Right atrium auricular region (tissue), 2 donors: ENCODE measurements around the gene ALDH1L1. TPM values are rescaled to one million over a fixed set of nuclear protein-coding genes. Genes with fewer than 3 reads are reported as not detected.

ENCODE experiments used
- DNase-seq: peaks from one replicate; pipeline ENCODE4 v3.0.0-alpha.2; 2019; ENCODE audit warnings: low spot score
- H3K27ac ChIP-seq, 2 donors: fragments of 200-600 bp; sonication (generic); 1 replicate in 1 of 2; 2 replicates in 1 of 2; pipeline ENCODE4 v1.5.1; 2016 to 2019
- H3K27me3 ChIP-seq, 2 donors: fragments of 200-600 bp; sonication (generic); one replicate each; pipeline versions ENCODE4 v1.5.1 to v1.6.0; 2017 to 2019
- H3K36me3 ChIP-seq: fragments of 200-600 bp; sonication (generic); one replicate; pipeline ENCODE4 v1.5.1; 2016
- H3K4me1 ChIP-seq, 2 donors: fragments of 200-600 bp; sonication (generic); one replicate each; pipeline versions ENCODE4 v1.5.1 to v1.6.0; 2017 to 2019
- H3K4me3 ChIP-seq, 2 donors: fragments of 200-600 bp; sonication (generic); 1 replicate in 1 of 2; 2 replicates in 1 of 2; pipeline ENCODE4 v1.5.1; 2017 to 2019; ENCODE audit warnings: mild to moderate bottlenecking in 1 of 2, moderate library complexity in 1 of 2
- H3K9me3 ChIP-seq, 2 donors: fragments of 200-600 bp; sonication (generic); one replicate each; pipeline ENCODE4 v1.5.1; 2019
- total RNA-seq, 2 donors: library from RNA; depleted of rRNA; stranded (reverse); fragments of >200 nt; gene quantifications; one replicate each; pipeline ENCODE4 v1.1.0, GENCODE V29; 2016
- TF ChIP-seq, protein P1 (sequence below), 2 donors: fragments of 200-600 bp; sonication (generic); IDR thresholded peaks; one replicate each; pipeline ENCODE4 v1.5.1; 2019; ENCODE audit warnings: antibody characterized with exemption in 2 of 2

The ALDH1L1 gene
- total RNA-seq, 2 donors from 2014 or later, result 13.7 to 24.0 TPM

DNA sequence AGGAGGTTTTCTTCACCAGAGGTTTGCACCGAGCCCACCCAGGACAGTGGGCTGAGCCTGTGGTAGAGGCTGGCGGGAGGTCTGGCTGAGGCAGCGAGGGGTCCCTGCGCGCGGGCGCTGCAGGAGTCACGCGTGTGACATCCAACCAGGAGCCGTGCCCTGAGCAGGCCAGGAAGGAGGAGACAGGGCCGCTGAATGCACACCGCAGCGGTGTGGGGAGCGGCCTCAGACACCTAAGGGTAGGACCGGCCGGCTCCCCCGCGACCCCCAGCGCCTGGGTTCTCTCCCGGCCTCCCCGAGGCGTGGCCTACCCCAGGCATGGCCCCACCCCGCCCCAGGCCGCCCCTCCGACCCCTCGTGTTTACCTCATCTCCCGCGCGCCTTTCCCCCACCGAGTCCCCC lies 96.9 kb downstream of the ALDH1L1 start:
- TF ChIP-seq, protein P1, sequence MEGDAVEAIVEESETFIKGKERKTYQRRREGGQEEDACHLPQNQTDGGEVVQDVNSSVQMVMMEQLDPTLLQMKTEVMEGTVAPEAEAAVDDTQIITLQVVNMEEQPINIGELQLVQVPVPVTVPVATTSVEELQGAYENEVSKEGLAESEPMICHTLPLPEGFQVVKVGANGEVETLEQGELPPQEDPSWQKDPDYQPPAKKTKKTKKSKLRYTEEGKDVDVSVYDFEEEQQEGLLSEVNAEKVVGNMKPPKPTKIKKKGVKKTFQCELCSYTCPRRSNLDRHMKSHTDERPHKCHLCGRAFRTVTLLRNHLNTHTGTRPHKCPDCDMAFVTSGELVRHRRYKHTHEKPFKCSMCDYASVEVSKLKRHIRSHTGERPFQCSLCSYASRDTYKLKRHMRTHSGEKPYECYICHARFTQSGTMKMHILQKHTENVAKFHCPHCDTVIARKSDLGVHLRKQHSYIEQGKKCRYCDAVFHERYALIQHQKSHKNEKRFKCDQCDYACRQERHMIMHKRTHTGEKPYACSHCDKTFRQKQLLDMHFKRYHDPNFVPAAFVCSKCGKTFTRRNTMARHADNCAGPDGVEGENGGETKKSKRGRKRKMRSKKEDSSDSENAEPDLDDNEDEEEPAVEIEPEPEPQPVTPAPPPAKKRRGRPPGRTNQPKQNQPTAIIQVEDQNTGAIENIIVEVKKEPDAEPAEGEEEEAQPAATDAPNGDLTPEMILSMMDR (IDR thresholded peaks at IDR 0.05), result no peak
- no peak for DNase-seq

DNA sequence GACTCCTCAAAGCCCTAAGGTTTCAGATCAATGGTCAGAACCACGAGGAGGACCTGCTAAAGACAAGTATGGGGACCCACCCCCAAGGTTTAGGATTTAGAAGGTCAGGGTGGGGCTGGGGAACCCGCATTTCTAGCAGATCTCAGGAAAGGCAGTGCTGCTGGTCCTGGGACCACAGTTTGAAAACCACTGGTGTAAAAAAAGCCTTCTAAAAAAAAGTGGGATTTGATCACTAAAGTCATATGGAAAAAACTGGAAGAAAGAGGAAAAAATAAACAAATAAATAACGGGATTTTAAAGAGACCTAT lies 97.3 kb downstream of the ALDH1L1 start:
- H3K9me3 ChIP-seq, result no peaks in the 10 kb centered on the region
- H3K36me3 ChIP-seq, result no peaks in the 10 kb centered on the region
- peak overlapping the region; percentile 91 to 92 for H3K27ac ChIP-seq
- TF ChIP-seq, protein P1 (IDR thresholded peaks at IDR 0.05), result no peak
- no peaks in the 10 kb centered on the region for H3K27me3 ChIP-seq
- H3K4me3 ChIP-seq, result peak overlapping the region; percentile 77 to 92
- DNase-seq, result no peak
- peaks cover 0 to 25% of the 10 kb centered on the region in 2 donors for H3K4me1 ChIP-seq

More for the DNA sequence above, 96.9 kb downstream of the ALDH1L1 start:
- Histone ChIP-seq H3K36me3 (no peaks in the 10 kb centered on the region), H3K4me1 (peaks cover 0 to 25% of the 10 kb centered on the region in 2 donors), H3K9me3 (no peaks in the 10 kb centered on the region), H3K27me3 (no peaks in the 10 kb centered on the region), H3K27ac (peak overlapping the region; percentile 91 to 92), H3K4me3 (peak overlapping the region; percentile 77 to 92)

DNA sequence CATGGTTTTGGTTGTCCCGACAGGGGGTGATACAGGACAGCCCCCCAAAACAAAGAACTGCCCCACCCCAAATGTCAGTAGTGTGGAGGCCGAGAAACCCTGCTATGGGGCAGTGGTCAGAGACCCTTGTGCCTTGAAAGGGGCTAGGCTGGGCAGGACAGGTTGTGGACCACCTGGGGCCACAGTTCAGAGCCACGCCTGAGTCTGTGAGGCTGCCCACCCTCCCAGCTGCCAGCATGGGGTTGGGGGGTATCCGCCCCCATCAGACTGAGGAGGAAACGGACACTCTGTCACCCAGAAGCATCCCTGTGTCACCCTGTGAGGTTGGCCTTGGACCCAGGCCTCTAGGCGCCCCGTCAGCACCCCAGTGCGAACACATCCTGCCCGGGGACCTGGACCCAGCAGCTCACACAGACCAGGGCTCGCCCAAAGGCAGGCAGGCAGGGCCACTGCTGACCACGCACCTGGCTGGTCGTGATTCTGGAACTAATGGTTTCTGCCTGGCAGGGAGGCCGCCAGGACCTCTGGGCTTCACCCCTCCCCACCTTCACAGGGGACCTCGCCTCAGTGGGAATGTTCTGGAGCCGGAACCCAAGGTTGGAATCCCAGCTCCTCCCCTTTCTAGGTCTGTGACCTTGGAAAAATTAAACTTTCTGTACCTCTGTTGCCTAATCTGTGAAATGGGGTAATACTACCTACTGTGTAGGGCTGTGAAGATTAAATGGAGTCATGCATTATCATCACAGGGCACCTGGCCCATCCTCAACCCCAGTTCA lies 97.8 kb downstream of the ALDH1L1 start:
- no peak for DNase-seq
- no peak overlapping the region for H3K4me3 ChIP-seq
- H3K27me3 ChIP-seq, result no peaks in the 10 kb centered on the region
- H3K27ac ChIP-seq, result peak overlapping the region in 1 of 2 donors; percentile 92
- TF ChIP-seq, protein P1 (IDR thresholded peaks at IDR 0.05), result no peak
- no peaks in the 10 kb centered on the region for H3K36me3 ChIP-seq
- H3K4me1 ChIP-seq, result peaks cover 0 to 25% of the 10 kb centered on the region in 2 donors
- H3K9me3 ChIP-seq, result no peaks in the 10 kb centered on the region

DNA sequence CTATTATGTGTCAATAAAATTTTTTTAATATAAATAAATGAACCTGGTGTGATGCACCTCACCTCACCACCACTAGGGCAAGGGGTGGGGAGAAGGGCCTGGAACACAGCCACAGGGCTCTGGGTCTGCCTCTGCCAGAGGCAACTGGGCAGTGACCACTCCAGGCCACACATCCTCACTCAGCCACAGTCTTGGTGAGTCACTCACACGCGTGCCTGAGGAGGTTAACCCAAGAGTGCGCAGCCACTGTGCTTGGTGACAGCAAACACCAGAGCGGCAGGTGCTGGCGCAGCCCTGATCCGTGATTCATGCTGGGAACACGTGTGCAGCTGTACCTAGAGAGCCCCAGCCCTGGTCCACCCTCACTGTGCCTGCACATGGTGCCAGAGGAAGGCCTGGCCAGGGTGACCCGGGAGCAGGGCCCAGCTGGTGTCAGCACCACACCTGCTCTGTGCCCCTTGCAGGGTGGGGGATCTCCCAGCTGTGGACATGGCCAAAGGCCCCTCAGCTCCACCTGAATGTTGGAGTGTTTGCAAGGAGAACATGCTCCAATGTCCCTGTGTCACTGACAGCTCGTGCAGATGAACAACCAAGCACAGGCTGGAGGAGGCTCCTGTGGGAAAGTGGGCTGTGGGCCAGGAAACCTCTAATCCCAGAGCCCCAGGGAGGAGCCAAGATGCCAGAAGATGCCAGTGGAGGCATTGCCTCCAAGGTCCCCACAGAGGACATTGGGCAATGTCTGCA lies 98.6 kb downstream of the ALDH1L1 start:
- Histone ChIP-seq H3K4me1 (peaks cover 0 to 25% of the 10 kb centered on the region in 2 donors), H3K9me3 (no peaks in the 10 kb centered on the region), H3K4me3 (no peak overlapping the region), H3K27me3 (no peaks in the 10 kb centered on the region), H3K36me3 (no peaks in the 10 kb centered on the region), H3K27ac (peak overlapping the region in 1 of 2 donors; percentile 33)
- no peak for DNase-seq
- TF ChIP-seq, protein P1 (IDR thresholded peaks at IDR 0.05), result peak in 1 of 2 donors; percentile 50

DNA sequence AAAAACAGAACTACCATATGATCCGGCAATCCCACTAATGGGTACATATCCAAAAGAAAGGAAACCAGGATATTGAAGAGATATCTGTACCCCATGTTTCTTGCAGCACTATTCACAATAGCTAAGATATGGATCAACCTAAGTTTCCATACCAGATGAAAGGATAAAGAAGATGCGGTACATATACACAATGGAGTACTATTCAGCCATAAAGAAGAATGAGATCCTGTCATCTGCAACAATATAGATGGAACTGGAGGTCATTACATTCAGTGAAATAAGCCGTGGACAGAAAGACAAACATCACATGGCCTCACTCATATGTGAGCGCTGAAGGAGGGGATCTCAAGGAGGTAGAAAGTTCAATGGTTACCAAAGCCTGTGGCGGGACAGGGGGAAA lies 99.4 kb downstream of the ALDH1L1 start:
- H3K27ac ChIP-seq, result no peak overlapping the region
- no peaks in the 10 kb centered on the region for H3K9me3 ChIP-seq
- H3K27me3 ChIP-seq, result no peaks in the 10 kb centered on the region
- peaks cover 0 to 25% of the 10 kb centered on the region in 2 donors for H3K4me1 ChIP-seq
- no peak for DNase-seq
- no peak overlapping the region for H3K4me3 ChIP-seq
- TF ChIP-seq, protein P1 (IDR thresholded peaks at IDR 0.05), result no peak
- H3K36me3 ChIP-seq, result no peaks in the 10 kb centered on the region
